ENCODE measurements around the gene SLC35F3. TPM values are rescaled to one million over a fixed set of nuclear protein-coding genes. Genes with fewer than 3 reads are reported as not detected.

SLC35F3 gene
- total and polyA plus RNA-seq, 9 of the 15 experiments (the other 6 are each of a cell fraction or from before 2014, with no cell fraction given), result 0.04 to 0.07 (median 0.04) TPM; not detected in 6

DNA sequence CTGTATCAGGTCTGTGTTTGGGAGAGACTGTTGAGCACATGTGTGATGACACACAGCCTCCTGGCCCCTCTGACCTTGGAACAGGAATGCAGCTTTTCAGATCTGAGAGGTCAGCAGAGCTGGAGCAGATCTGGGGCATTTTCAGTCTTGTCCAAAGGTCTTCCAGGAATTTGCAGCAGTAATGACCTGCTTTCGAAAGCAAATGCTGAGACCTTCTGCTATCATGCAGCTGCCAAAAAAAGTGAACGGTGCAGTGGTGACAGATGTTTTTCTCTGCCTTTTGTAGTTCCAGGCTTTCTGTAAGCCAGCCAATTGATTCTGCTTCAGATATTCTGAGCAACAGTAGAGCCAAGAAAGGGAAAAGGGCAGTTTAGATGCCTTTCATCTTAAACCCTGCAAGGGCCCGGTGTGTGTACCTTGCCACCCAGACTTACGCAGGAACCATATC is 331.0 kb downstream of the SLC35F3 start:
- Histone ChIP-seq H3K4me1 (replicated peaks in 1 of 2; ENCODE audit: control insufficient read depth in 2 of 2, insufficient read depth in 2 of 2, low read length in 2 of 2) (peaks cover 0 to 10% of the 10 kb centered on the region in 2 experiments; a peak in 4 of 5 replicates), H3K36me3 (ENCODE audit: control insufficient read depth, insufficient read depth, low read length) (no peaks in the 10 kb centered on the region), H3K9me1 (ENCODE audit: control insufficient read depth, insufficient read depth, low read length) (no peaks in the 10 kb centered on the region), H3K27me3 (ENCODE audit: control insufficient read depth in 2 of 2, insufficient read depth in 2 of 2, low read length in 2 of 2) (peaks cover 18 to 33% of the 10 kb centered on the region in 2 experiments; a peak in 4 of 5 replicates), H3K27ac (ENCODE audit: extremely low read depth, low read depth, low read length) (no peak overlapping the region), H3K9ac (ENCODE audit: insufficient read depth in 1 of 2, low read depth in 2 of 2, low read length in 2 of 2) (no peak overlapping the region), H4K20me1 (replicated peaks; ENCODE audit: control insufficient read depth, insufficient read depth, low read length) (0 out of 2 replicates have a peak, but pooled peaks cover 4% of the 10 kb centered on the region), H3K4me3 (no peak overlapping the region), H3K79me2 (ENCODE audit: control insufficient read depth, insufficient read depth, low read length) (no peaks in the 10 kb centered on the region), H2AFZ (ENCODE audit: low read depth, low read length) (no peak overlapping the region), H3K4me2 (ENCODE audit: insufficient read depth, low read length) (no peak overlapping the region), H3K9me3 (replicated peaks; ENCODE audit: control insufficient read depth, insufficient read depth, low read depth, low read length) (no peaks in the 10 kb centered on the region)
- POLR2A ChIA-PET, result interaction anchor here (0.5 to 2.1 kb wide), 3 partner anchors 9 to 1945 kb away, joined by 3 to 5 read pairs (median 4); no protein-coding TSS in a partner anchor
- ATAC-seq (no peak), FAIRE-seq (no peak), DNase-seq (ENCODE audit: extremely low read depth in 1 of 4, low spot score in 3 of 4) (no peak)
- in situ Hi-C loops (cut with MboI), result no loop called here
- CTCF ChIA-PET (ENCODE audit: low intra/inter-chr PET ratio), result no interaction called here
- no TSS peak for BruUV-seq (replicated peaks)
- intact Hi-C loops (cut with micrococcal nuclease), result no loop called here
- 0% methylated on average over 4 of the region's 4 CpGs for WGBS (ENCODE audit: insufficient coverage, low coverage, missing lambda C conversion rate)
- TF ChIP-seq SMAD1 (IDR thresholded peaks at IDR 0.05; ENCODE audit: low read depth, low read length, partially characterized antibody) (no peak), IRF9 (tag; IDR thresholded peaks at IDR 0.05) (no peak), CBFA2T3 (IDR thresholded peaks at IDR 0.05) (peak; percentile 19; the same call in 1 of the 2 replicates), NCOA4 (IDR thresholded peaks at IDR 0.05; ENCODE audit: partially characterized antibody) (no peak), ZNF224 (CRISPR knock-in tag; IDR thresholded peaks at IDR 0.05) (no peak), SP2 (IDR thresholded peaks at IDR 0.05; ENCODE audit: extremely low read depth, low read depth, low read length, poor library complexity, severe bottlenecking) (no peak), FIP1L1 (IDR thresholded peaks at IDR 0.05; ENCODE audit: low read depth, low read length, poor library complexity, severe bottlenecking) (no peak), CUX1 (CRISPR knock-in tag; IDR thresholded peaks at IDR 0.05) (no peak), NR2C2 (CRISPR knock-in tag; IDR thresholded peaks at IDR 0.05) (no peak), NR2C2 (tag; IDR thresholded peaks at IDR 0.05) (0 out of 2 replicates have a peak, but pooled peaks have one; percentile 25), ZNF77 (CRISPR knock-in tag; IDR thresholded peaks at IDR 0.05) (no peak), ZNF75A (CRISPR knock-in tag; IDR thresholded peaks at IDR 0.05) (no peak), ZNF253 (CRISPR knock-in tag; conservative IDR thresholded peaks at IDR 0.05) (no peak), NR4A1 (CRISPR knock-in tag; IDR thresholded peaks at IDR 0.05) (no peak), NR4A1 (tag; IDR thresholded peaks at IDR 0.05) (no peak)

Data from K562 (cell line).